HG03045 (cell line): ENCODE data around the gene RBFOX1.

ENCODE experiments used
- ATAC-seq: cut with Tn5 transposase; IDR thresholded peaks from one replicate; pipeline ENCODE4 v1.9.1; 2021; ENCODE audit warnings: mild to moderate bottlenecking, moderate library complexity; ENCODE audit not compliant: unreplicated experiment

Gene RBFOX1

DNA sequence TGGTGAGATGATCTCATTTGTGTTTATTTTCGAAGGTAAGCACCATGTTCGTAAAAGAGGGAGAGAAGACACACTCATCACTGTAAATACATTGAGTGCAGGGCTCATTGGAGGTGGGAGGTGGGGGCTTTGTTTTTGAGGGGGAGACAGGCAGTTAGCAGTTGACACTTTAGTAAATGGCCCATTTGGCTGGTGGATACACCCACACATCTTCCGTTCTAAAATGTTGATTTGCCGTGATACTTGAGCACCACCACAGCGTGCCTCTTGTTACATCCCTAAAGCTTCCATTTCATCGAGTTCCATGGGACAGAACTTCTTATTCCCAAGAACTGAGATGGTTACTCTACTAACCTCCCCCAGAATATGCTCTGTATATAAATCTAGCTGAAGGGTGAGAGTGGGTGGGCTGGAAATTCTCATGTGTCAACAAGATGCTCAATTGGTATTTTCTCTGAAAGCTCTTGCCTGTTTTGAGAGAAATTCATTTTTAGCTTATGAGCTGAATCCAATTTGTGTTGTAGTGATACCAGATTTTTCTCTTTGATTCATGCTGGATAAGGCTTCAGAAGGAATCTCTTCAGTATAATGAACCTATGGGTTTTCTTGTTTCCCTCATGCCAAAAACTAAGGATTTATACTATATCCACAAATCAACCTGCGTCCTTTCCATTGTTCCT, 314.3 kb downstream of the RBFOX1 start:
- no peak for ATAC-seq

GRCh38 chr16:7650431-7650830, 317.8 kb downstream of the RBFOX1 start:
- ATAC-seq: no peak

DNA sequence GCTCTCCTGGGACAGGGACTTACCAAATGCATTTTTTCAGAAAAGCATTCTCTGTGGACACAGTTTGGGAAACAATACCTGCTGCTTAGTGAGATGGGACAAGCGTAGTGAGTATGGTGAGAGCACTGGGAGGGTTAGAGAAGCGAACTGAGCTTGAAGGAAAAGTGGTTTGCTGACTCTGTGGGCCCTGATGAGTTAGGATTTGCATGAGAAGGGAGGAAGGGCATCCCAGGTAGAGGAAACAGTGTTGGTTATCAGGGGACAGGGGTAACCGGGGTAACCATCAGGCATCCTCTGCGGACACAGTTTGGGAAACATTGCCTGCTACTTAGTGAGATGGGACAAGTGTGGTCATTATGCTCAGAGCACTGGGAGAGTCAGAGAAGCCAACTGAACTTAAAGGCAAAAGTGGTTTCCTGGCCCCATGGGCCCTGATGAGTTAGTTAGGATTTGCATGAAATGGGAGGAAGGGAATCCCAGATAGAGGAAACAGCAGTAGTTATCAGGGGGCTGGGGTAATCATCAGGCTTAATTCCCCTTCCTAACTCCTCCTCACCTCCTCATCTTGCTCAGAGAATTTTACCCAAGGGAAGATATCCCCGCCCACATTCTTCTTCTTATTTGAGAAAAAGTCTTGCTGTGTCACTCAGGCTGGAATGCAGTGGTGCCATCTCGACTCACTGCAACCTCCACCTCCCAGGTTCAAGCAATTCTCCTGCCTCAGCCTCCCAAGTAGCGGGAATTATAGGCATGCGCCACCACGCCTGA, 319.3 kb downstream of the RBFOX1 start:
- ATAC-seq: no peak

DNA sequence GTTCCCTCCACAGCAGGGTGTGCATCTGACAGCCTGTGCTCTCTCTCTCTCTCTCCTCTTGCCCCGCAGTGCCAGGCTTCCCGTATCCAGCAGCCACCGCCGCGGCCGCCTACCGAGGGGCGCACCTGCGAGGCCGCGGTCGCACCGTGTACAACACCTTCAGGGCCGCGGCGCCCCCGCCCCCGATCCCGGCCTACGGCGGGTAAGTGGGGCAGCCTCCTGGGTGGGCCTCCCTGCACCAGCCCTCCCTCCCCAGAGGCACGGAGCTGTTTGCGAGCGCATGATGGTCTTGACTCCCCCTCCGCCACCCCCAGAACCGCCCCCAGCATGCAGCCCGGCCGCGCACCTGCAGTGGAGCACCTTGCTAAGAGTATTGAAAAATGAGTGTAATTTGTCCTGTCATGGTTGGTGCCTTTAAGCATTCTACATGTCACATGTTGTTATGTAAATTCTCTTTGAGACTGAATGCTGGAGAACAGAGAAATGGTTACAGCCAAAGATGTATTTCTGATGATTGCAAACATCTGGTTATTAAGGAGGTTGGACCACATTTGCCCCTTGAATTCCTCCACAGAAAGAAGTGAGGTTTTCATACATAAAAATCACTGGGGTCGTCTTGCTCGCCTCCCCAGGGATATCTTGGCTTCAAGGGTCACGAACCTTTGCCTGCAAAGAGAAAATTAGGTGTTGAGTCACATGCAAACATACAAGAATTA, 321.3 kb downstream of the RBFOX1 start:
- ATAC-seq: no peak

- no peak for ATAC-seq
Measured at GRCh38 chr16:7675628-7676027, 343.0 kb downstream of the RBFOX1 start.

- no peak for ATAC-seq
Measured at GRCh38 chr16:7680296-7680695, 347.7 kb downstream of the RBFOX1 start.

GRCh38 chr16:7688811-7689210, 356.2 kb downstream of the RBFOX1 start:
- ATAC-seq: no peak

DNA sequence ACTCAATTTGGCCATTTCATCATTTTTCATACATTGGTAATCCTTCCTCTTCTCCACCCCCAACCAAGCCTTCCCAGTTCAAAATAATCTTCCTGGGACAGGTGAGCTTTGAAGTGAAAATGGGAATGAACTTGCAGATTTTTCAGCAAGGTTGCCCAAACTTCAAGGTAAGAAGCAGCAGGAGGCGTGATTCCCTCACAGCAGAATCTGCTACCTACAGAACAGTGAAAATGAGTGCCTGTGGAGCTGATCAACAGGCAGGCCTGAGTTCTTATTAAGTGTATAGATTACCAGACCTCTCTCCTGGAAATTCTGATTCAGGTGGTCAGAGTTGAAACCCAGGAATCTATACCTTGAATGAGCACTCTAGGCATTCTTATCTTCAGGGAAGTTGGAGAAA, 356.6 kb downstream of the RBFOX1 start:
- no peak for ATAC-seq

GRCh38 chr16:7691533-7691932, 358.9 kb downstream of the RBFOX1 start:
- ATAC-seq: no peak

DNA sequence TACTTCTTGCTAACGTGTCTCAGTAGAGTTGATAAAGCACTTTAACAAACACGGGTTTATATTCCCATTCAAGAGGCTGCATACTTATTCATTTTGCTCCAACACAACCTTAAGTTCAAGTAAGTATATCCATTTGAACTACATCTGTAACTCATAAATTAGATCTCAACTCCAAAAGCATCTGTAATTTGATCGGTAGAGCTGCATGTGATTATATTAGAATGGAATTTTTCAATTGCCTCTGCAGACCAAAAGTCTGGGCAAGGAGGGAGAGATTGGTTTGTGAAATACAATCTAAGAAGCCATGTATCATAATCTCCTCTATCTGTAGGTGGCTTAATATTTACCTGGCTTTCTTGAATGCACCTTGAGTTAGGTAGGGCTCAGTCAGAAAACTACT, 371.0 kb downstream of the RBFOX1 start:
- no peak for ATAC-seq

GRCh38 chr16:7705885-7706284, 373.2 kb downstream of the RBFOX1 start:
- ATAC-seq: no peak

GRCh38 chr16:7709186-7709585, 376.5 kb downstream of the RBFOX1 start:
- ATAC-seq: no peak

- ATAC-seq: no peak
Measured at GRCh38 chr16:7713244-7713643, 380.6 kb downstream of the RBFOX1 start.

DNA sequence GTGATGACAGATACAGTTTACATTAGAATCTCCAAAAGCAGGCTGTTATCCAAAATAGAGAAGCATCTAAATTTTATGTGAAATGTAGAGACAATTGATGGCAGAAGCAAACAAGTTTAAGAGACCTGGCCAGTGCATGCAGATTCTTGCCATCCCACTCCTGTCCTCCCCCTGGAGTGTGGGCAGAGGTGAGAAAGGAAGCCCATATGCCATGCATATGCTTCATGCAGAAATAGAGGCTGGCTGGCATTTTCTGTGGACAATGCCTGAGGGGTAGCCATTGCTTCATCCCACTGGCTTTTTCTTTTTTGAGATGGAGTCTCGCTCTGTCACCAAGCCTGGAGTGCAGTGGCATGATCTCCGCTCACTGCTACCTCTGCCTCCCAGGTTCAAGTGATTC, 382.1 kb downstream of the RBFOX1 start:
- ATAC-seq: no peak

DNA sequence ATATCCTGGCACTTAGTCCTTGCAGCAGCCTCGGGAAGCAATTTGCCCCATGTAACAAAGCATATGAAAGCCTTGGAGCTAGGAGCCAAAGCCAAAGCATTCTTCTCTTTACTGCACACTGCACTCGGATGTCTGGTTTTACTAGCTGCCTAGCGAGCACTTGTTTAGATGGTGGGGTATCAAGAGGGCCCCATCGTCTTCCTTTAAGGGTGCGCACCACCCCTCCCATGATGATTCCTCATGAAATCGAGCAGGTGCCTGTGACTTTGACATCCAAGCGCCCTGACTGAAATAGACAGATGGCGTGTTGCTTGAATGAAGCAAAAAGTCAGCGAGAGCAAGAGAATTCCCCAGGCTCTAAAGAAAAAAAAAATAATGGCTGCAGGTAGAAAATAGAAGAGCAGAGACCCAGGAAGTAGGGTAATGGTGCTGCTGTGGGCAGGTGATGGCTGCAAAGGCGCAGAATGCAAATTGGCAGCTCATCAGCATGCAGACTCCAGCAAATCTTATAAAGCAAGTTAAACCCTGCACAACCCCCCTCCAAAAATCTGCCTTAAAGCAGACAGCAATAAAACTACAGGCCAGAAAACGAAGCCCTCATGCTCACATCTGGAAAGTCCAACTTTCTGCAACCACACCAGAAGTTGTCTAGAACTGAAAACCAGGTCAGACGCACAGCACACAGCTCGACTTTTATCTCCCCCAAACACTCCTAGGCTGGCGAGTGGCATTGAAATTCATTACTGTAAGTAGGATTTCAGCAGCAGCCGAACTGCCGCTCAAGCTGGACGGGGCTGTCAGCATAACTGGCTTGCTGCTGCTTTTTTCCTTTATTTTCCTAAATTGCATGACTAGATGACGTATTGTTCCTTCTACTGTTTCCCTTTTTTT, 384.3 kb downstream of the RBFOX1 start:
- ATAC-seq: no peak

- no peak for ATAC-seq
Measured at GRCh38 chr16:7722761-7723160, 390.1 kb downstream of the RBFOX1 start.

- no peak for ATAC-seq
Measured at GRCh38 chr16:7731141-7731540, 398.5 kb downstream of the RBFOX1 start.

GRCh38 chr16:7736138-7736665, 403.6 kb downstream of the RBFOX1 start:
- ATAC-seq: no peak

GRCh38 chr16:7742626-7743025, 410.0 kb downstream of the RBFOX1 start:
- ATAC-seq: no peak

- ATAC-seq: no peak
Measured at GRCh38 chr16:7744546-7745264, 412.1 kb downstream of the RBFOX1 start.
